ENCODE data around the gene REG3A. TPM values are rescaled to one million over a fixed set of nuclear protein-coding genes. Genes with fewer than 3 reads are reported as not detected.

Gene REG3A
- total RNA-seq, 3 donors from 2014 or later = not detected

- Histone ChIP-seq H3K27me3 (no peaks in the 10 kb centered on the region), H3K27ac (no peak overlapping the region), H3K4me3 (no peak overlapping the region), H3K36me3 (no peaks in the 10 kb centered on the region), H3K9me3 (no peaks in the 10 kb centered on the region), H3K4me1 (no peaks in the 10 kb centered on the region)
- intact Hi-C loops (cut with DNase I; ENCODE audit: low total_unique reads) = no loop called here
- DNase-seq (ENCODE audit: low spot score in 2 of 2) = no peak
- no peak for TF ChIP-seq POLR2A (IDR thresholded peaks at IDR 0.05)
- TF ChIP-seq POLR2AphosphoS5 (IDR thresholded peaks at IDR 0.05) = no peak
- TF ChIP-seq CTCF (IDR thresholded peaks at IDR 0.05) = no peak
These were observed 27.9 kb downstream of the REG3A start for GRCh38 chr2:79131687-79132086.

GRCh38 chr2:79129804-79130203 is 29.7 kb downstream of the REG3A start:
- Histone ChIP-seq H3K27me3 (no peaks in the 10 kb centered on the region), H3K36me3 (no peaks in the 10 kb centered on the region), H3K9me3 (no peaks in the 10 kb centered on the region), H3K4me3 (no peak overlapping the region), H3K27ac (no peak overlapping the region), H3K4me1 (no peaks in the 10 kb centered on the region)
- intact Hi-C loops (cut with DNase I; ENCODE audit: low total_unique reads) = no loop called here
- no peak for DNase-seq (ENCODE audit: low spot score in 2 of 2)
- TF ChIP-seq POLR2A (IDR thresholded peaks at IDR 0.05) = no peak
- no peak for TF ChIP-seq POLR2AphosphoS5 (IDR thresholded peaks at IDR 0.05)

GRCh38 chr2:79129260-79129659 is 30.3 kb downstream of the REG3A start:
- Histone ChIP-seq H3K4me1 (no peaks in the 10 kb centered on the region), H3K27me3 (no peaks in the 10 kb centered on the region), H3K4me3 (no peak overlapping the region), H3K36me3 (no peaks in the 10 kb centered on the region), H3K27ac (no peak overlapping the region), H3K9me3 (no peaks in the 10 kb centered on the region)
- DNase-seq (ENCODE audit: low spot score in 2 of 2) = no peak
- TF ChIP-seq CTCF (IDR thresholded peaks at IDR 0.05) (no peak), POLR2AphosphoS5 (IDR thresholded peaks at IDR 0.05) (no peak), POLR2A (IDR thresholded peaks at IDR 0.05) (no peak)
- intact Hi-C loops (cut with DNase I; ENCODE audit: low total_unique reads) = no loop called here

GRCh38 chr2:79128406-79128805 is 31.1 kb downstream of the REG3A start:
- H3K27ac ChIP-seq = no peak overlapping the region
- no peaks in the 10 kb centered on the region for H3K4me1 ChIP-seq
- H3K9me3 ChIP-seq = no peaks in the 10 kb centered on the region
- intact Hi-C loops (cut with DNase I; ENCODE audit: low total_unique reads) = no loop called here
- no peak for TF ChIP-seq POLR2A (IDR thresholded peaks at IDR 0.05)
- no peak for TF ChIP-seq POLR2AphosphoS5 (IDR thresholded peaks at IDR 0.05)
- H3K27me3 ChIP-seq = no peaks in the 10 kb centered on the region
- no peak overlapping the region for H3K4me3 ChIP-seq
- no peaks in the 10 kb centered on the region for H3K36me3 ChIP-seq
- no peak for DNase-seq (ENCODE audit: low spot score in 2 of 2)

GRCh38 chr2:79125721-79125985 is 33.9 kb downstream of the REG3A start:
- Histone ChIP-seq H3K27ac (no peak overlapping the region), H3K36me3 (no peaks in the 10 kb centered on the region), H3K4me3 (no peak overlapping the region), H3K9me3 (no peaks in the 10 kb centered on the region), H3K27me3 (no peaks in the 10 kb centered on the region), H3K4me1 (no peaks in the 10 kb centered on the region)
- intact Hi-C loops (cut with DNase I; ENCODE audit: low total_unique reads) = no loop called here
- DNase-seq (ENCODE audit: low spot score in 2 of 2) = no peak
- no peak for TF ChIP-seq POLR2A (IDR thresholded peaks at IDR 0.05)
- TF ChIP-seq CTCF (IDR thresholded peaks at IDR 0.05) = no peak
- TF ChIP-seq POLR2AphosphoS5 (IDR thresholded peaks at IDR 0.05) = no peak

- H3K27ac ChIP-seq = no peak overlapping the region
- no peaks in the 10 kb centered on the region for H3K4me1 ChIP-seq
- no peak for TF ChIP-seq POLR2A (IDR thresholded peaks at IDR 0.05)
- no peak for TF ChIP-seq POLR2AphosphoS5 (IDR thresholded peaks at IDR 0.05)
- TF ChIP-seq CTCF (IDR thresholded peaks at IDR 0.05) = no peak
- DNase-seq (ENCODE audit: low spot score in 2 of 2) = no peak
- no peaks in the 10 kb centered on the region for H3K9me3 ChIP-seq
- H3K27me3 ChIP-seq = no peaks in the 10 kb centered on the region
- H3K4me3 ChIP-seq = no peak overlapping the region
- no peaks in the 10 kb centered on the region for H3K36me3 ChIP-seq
- intact Hi-C loops (cut with DNase I; ENCODE audit: low total_unique reads) = no loop called here
These were observed 34.4 kb downstream of the REG3A start for GRCh38 chr2:79124907-79125720.
